K562 (cell line): ENCODE results near the gene ABHD1. TPM values are rescaled to one million over a fixed set of nuclear protein-coding genes. Genes with fewer than 3 reads are reported as not detected.
A peak's percentile ranks its signal among the peaks of the same experiment; 100 is the strongest.

Experiments
- C11orf30 ChIP-seq: fragments of 450-650 bp; IDR thresholded peaks from 2 replicates; pipeline ENCODE4 v1.6.1; 2016; ENCODE audit warnings: low read depth, mild to moderate bottlenecking
- CHD1 ChIP-seq: fragments of 200-600 bp; sonication (generic); IDR thresholded peaks from one replicate; pipeline ENCODE4 v1.6.1; 2012; ENCODE audit warnings: mild to moderate bottlenecking, moderate library complexity, low read length, inconsistent platforms
- FOXA1 ChIP-seq: fragments of 450-650 bp; IDR thresholded peaks from 2 replicates; pipeline ENCODE4 v1.6.1; 2016; ENCODE audit warnings: mild to moderate bottlenecking, borderline replicate concordance
- HDAC1 ChIP-seq, 2 experiments: fragments of 450-650 bp; IDR thresholded peaks; 2 replicates each; pipeline ENCODE4 v1.6.1; 2016 to 2017; ENCODE audit warnings: inconsistent platforms in 1 of 2, mild to moderate bottlenecking in 1 of 2, moderate library complexity in 1 of 2
- MCM2 ChIP-seq: fragments of 450-650 bp; IDR thresholded peaks from 2 replicates; pipeline ENCODE4 v1.6.1; 2017; ENCODE audit warnings: low read depth, mild to moderate bottlenecking
- MYC ChIP-seq, 2 experiments: fragments of 250-450 bp in 1 of 2; sonication (Bioruptor Pico) in 1 of 2; IDR thresholded peaks; 2 replicates each; pipeline versions ENCODE4 v1.5.1 to v1.6.1; 2012 to 2021; ENCODE audit warnings: low read depth in 2 of 2, borderline replicate concordance in 1 of 2, improper control_type of control experiment in 1 of 2, low read length in 1 of 2, mild to moderate bottlenecking in 1 of 2, moderate library complexity in 1 of 2
- NFATC3 ChIP-seq: fragments of 450-650 bp; IDR thresholded peaks from 2 replicates; pipeline ENCODE4 v1.6.1; 2017; ENCODE audit warnings: mild to moderate bottlenecking
- RBBP5 ChIP-seq: fragments of 200-600 bp; sonication (generic); IDR thresholded peaks from 2 replicates; pipeline ENCODE4 v1.6.1; 2012; ENCODE audit warnings: borderline replicate concordance, mild to moderate bottlenecking, low read length, control low read depth, inconsistent platforms; ENCODE audit not compliant: insufficient read depth, poor library complexity, severe bottlenecking
- RNF2 ChIP-seq: sonication (generic); IDR thresholded peaks from 2 replicates; pipeline ENCODE4 v1.6.1; 2016
- SMAD4 ChIP-seq: fragments of 250-450 bp; sonication (Bioruptor Pico); conservative IDR thresholded peaks from 2 replicates; pipeline ENCODE4 v1.8.0; 2021; ENCODE audit warnings: inconsistent platforms, mild to moderate bottlenecking, moderate library complexity
- SMARCA5 ChIP-seq: fragments of 450-650 bp; IDR thresholded peaks from 2 replicates; pipeline ENCODE4 v1.6.1; 2016
- SUPT5H ChIP-seq: fragments of 450-650 bp; IDR thresholded peaks from 2 replicates; pipeline ENCODE4 v1.6.1; 2016
- TBL1XR1 ChIP-seq, 2 experiments: IDR thresholded peaks; 2 replicates each; pipeline ENCODE4 v1.6.1; 2012; ENCODE audit warnings: improper control_type of control experiment in 2 of 2, low read length in 2 of 2, mild to moderate bottlenecking in 1 of 2
- TEAD1 ChIP-seq, 2 experiments: fragments of 450-650 bp in 1 of 2; sonication (generic) in 1 of 2; formaldehyde crosslinking; IDR thresholded peaks; 2 replicates each; pipeline versions ENCODE4 v1.4.0 to v1.8.0; 2020 to 2022; ENCODE audit warnings: mild to moderate bottlenecking in 2 of 2, missing genetic modification reagents in 1 of 2
- TGIF2 ChIP-seq: sonication (generic); formaldehyde crosslinking; IDR thresholded peaks from 2 replicates; pipeline ENCODE4 v1.8.1; 2022; ENCODE audit warnings: mild to moderate bottlenecking, missing genetic modification reagents, moderate library complexity
- ZC3H4 ChIP-seq: sonication (generic); formaldehyde crosslinking; IDR thresholded peaks from 2 replicates; pipeline ENCODE4 v1.9.0; 2021; ENCODE audit warnings: missing genetic modification reagents, borderline replicate concordance
- ZNF263 ChIP-seq: sonication (generic); formaldehyde crosslinking; IDR thresholded peaks from 2 replicates; pipeline ENCODE4 v1.8.0; 2022; ENCODE audit warnings: mild to moderate bottlenecking, missing genetic modification reagents, borderline replicate concordance
- ZSCAN32 ChIP-seq: fragments of 450-650 bp; formaldehyde crosslinking; IDR thresholded peaks from 2 replicates; pipeline ENCODE4 v1.4.0; 2020; ENCODE audit warnings: mild to moderate bottlenecking, moderate library complexity
- polyA plus RNA-seq, 8 experiments: library from polyadenylated mRNA; depleted of rRNA in 4 of 8; stranded (reverse) in 5 of 8; unstranded in 3 of 8; fragments of >200 nt; fragmentation: Nextera tagmentation in 2 of 8; fragmentation: Illumina TruSeq in 1 of 8; extraction: Ambion mirVana in 2 of 8; extraction: Trizol in 1 of 8; gene quantifications; 2 replicates each; pipeline versions ENCODE4 v1.2.1 to v1.2.3, GENCODE V29; 2011 to 2014; ENCODE audit warnings: inconsistent platforms in 1 of 8, missing spikeins in 1 of 8
- total RNA-seq, 7 experiments: library from RNA; depleted of rRNA in 6 of 7; stranded (reverse); fragments of >200 nt in 6 of 7; fragmentation: Illumina TruSeq in 2 of 7; extraction: Trizol in 2 of 7; gene quantifications; 2 replicates each; pipeline versions ENCODE4 v1.2.1 to v1.2.3, GENCODE V29; 2011 to 2021; ENCODE audit warnings: low replicate concordance in 1 of 7
- TF ChIP-seq, protein P1 (sequence below): sonication (generic); formaldehyde crosslinking; IDR thresholded peaks from 2 replicates; pipeline ENCODE4 v1.8.0; 2023; ENCODE audit warnings: missing genetic modification reagents, mild to moderate bottlenecking, borderline replicate concordance
- TF ChIP-seq, protein P2 (sequence below): fragments of 250-450 bp; sonication (Bioruptor Pico); IDR thresholded peaks from 2 replicates; pipeline ENCODE4 v1.5.0; 2020; ENCODE audit warnings: mild to moderate bottlenecking, borderline replicate concordance

ABHD1 gene
- total and polyA plus RNA-seq, 9 of the 15 experiments (the other 6 are each of a cell fraction or from before 2014, with no cell fraction given): 0.10 to 0.16 (median 0.11) TPM; not detected in 5

DNA sequence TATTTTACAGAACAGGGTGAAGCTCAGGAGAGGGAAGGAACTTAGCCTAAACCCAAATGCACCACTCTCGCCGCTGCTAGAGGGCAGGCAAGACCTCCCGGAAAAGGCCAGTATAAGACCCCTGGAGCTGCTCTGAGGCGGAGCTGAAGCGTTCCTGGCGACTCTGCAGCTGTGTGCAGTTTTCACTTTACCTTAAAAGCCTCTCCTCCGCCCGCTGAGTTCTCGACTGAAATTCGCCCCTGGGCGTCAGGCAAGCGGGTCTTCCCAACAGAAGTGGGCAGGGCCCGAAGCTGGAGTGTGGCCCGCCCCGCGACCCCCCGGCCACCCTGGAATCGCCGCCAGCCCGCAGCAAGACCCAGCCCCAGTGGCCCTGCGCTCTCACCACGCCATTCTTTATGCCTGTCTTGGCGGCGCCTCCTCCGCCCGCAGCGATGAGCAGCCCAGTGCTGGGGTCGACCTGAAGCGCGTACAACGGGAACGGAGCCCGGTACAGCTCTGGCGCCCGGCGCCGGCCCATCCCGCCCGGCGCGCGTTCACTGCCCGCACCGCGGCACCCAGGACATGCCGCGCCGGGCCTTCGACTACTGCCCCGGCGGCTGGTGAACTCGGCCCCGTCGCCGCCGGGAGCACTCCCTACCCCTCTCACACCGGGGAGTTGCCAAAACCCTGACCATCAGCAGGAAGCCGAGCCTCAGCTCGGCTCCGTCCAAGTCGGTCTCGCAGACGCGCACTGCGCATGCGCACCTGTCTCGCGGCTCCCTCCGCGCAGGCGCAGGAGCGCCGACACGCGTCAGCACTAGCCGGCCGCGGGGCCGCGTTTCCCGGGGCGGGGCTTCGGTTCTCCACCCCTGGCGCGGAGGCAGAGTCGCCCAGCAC lies 10.5 kb downstream of the ABHD1 start, which contains the start of gene PREB (continued):
- 0 out of 4 replicates have a peak, but pooled peaks of 1 of the 2 experiments have one; percentile 73 for TF ChIP-seq TEAD1 (CRISPR knock-in tag; IDR thresholded peaks at IDR 0.05)
- TF ChIP-seq FOXA1: no peak
- peak in 1 of 2 experiments; percentile 48; a peak in 1 of 4 replicates for TF ChIP-seq HDAC1 (IDR thresholded peaks at IDR 0.05)
- TF ChIP-seq ZNF263 (CRISPR knock-in tag): peak; percentile 63
- TF ChIP-seq NFATC3: no peak
- no peak for TF ChIP-seq RNF2
- TF ChIP-seq MYC (IDR thresholded peaks at IDR 0.05; ENCODE audit: low read depth, low read length): peak; percentile 62
- TF ChIP-seq MYC (CRISPR knock-in tag; IDR thresholded peaks at IDR 0.05; ENCODE audit: borderline replicate concordance, low read depth): no peak
- TF ChIP-seq MCM2: no peak
- 0 out of 2 replicates have a peak, but pooled peaks have one; percentile 30 for TF ChIP-seq TGIF2
- peak; percentile 8; the same call in 1 of the 2 replicates for TF ChIP-seq ZSCAN32 (CRISPR knock-in tag)
- peak; percentile 52 for TF ChIP-seq RBBP5
- TF ChIP-seq, protein P1, sequence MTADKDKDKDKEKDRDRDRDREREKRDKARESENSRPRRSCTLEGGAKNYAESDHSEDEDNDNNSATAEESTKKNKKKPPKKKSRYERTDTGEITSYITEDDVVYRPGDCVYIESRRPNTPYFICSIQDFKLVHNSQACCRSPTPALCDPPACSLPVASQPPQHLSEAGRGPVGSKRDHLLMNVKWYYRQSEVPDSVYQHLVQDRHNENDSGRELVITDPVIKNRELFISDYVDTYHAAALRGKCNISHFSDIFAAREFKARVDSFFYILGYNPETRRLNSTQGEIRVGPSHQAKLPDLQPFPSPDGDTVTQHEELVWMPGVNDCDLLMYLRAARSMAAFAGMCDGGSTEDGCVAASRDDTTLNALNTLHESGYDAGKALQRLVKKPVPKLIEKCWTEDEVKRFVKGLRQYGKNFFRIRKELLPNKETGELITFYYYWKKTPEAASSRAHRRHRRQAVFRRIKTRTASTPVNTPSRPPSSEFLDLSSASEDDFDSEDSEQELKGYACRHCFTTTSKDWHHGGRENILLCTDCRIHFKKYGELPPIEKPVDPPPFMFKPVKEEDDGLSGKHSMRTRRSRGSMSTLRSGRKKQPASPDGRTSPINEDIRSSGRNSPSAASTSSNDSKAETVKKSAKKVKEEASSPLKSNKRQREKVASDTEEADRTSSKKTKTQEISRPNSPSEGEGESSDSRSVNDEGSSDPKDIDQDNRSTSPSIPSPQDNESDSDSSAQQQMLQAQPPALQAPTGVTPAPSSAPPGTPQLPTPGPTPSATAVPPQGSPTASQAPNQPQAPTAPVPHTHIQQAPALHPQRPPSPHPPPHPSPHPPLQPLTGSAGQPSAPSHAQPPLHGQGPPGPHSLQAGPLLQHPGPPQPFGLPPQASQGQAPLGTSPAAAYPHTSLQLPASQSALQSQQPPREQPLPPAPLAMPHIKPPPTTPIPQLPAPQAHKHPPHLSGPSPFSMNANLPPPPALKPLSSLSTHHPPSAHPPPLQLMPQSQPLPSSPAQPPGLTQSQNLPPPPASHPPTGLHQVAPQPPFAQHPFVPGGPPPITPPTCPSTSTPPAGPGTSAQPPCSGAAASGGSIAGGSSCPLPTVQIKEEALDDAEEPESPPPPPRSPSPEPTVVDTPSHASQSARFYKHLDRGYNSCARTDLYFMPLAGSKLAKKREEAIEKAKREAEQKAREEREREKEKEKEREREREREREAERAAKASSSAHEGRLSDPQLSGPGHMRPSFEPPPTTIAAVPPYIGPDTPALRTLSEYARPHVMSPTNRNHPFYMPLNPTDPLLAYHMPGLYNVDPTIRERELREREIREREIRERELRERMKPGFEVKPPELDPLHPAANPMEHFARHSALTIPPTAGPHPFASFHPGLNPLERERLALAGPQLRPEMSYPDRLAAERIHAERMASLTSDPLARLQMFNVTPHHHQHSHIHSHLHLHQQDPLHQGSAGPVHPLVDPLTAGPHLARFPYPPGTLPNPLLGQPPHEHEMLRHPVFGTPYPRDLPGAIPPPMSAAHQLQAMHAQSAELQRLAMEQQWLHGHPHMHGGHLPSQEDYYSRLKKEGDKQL (CRISPR knock-in tag): 0 out of 2 replicates have a peak, but pooled peaks have one; percentile 86
- peak; percentile 87 for TF ChIP-seq SUPT5H
- no peak for TF ChIP-seq ZC3H4
- TF ChIP-seq CHD1: peak; percentile 88
- no peak; the same call in 1 of the 2 replicates for TF ChIP-seq C11orf30
- TF ChIP-seq SMARCA5: no peak
- no peak for TF ChIP-seq SMAD4
- TF ChIP-seq, protein P2, sequence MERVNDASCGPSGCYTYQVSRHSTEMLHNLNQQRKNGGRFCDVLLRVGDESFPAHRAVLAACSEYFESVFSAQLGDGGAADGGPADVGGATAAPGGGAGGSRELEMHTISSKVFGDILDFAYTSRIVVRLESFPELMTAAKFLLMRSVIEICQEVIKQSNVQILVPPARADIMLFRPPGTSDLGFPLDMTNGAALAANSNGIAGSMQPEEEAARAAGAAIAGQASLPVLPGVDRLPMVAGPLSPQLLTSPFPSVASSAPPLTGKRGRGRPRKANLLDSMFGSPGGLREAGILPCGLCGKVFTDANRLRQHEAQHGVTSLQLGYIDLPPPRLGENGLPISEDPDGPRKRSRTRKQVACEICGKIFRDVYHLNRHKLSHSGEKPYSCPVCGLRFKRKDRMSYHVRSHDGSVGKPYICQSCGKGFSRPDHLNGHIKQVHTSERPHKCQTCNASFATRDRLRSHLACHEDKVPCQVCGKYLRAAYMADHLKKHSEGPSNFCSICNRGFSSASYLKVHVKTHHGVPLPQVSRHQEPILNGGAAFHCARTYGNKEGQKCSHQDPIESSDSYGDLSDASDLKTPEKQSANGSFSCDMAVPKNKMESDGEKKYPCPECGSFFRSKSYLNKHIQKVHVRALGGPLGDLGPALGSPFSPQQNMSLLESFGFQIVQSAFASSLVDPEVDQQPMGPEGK (CRISPR knock-in tag): no peak
- 0 out of 4 replicates have a peak, but pooled peaks of 1 of the 2 experiments have one; percentile 45 for TF ChIP-seq TBL1XR1 (IDR thresholded peaks at IDR 0.05; ENCODE audit: low read length in 2 of 2)
